ENCODE measurements around the gene CCM2L. TPM values are rescaled to one million over a fixed set of nuclear protein-coding genes. Genes with fewer than 3 reads are reported as not detected.

CCM2L gene
- total and polyA plus RNA-seq, 2 of the 8 experiments (the other 6 are each of a cell fraction or from before 2014, with no cell fraction given): 5.5 to 15.8 TPM

DNA sequence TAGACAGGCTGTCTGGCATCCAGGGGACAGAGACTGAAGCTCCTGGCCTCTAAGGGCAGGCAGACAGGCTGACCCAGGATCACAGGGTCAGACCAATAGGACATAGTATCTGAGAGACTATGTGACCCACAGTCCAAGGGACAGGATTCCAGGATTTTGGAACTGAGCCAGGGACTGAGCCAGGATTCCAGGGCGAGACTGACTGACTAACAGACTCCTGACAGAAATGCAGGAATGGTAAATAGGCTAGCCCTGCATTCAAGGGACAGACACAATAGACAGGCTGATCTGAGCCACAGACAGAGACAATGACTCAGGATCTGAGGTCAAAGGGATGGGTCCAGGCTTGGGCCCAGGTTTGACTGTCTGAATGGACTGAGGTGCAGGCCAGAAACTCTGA lies 22.5 kb upstream of the CCM2L start:
- Histone ChIP-seq H4K8ac (ENCODE audit: extremely low read depth, insufficient read depth, low read length) (no peak overlapping the region), H3K27me3 (replicated peaks in 1 of 4; ENCODE audit: control insufficient read depth in 3 of 4, extremely low read depth in 1 of 4, insufficient read depth in 3 of 4, low read length in 3 of 4) (peaks cover 0 to 4% (median 4%) of the 10 kb centered on the region in 4 experiments; a peak in 3 of 7 replicates), H2BK12ac (ENCODE audit: low read depth, low read length) (no peak overlapping the region), H3K14ac (ENCODE audit: insufficient read length) (no peak overlapping the region), H3K27ac (ENCODE audit: low read depth, low read length) (no peak overlapping the region), H4K91ac (replicated peaks; ENCODE audit: insufficient read length, low read length) (no peak overlapping the region), H3K4me1 (replicated peaks in 1 of 4; ENCODE audit: control insufficient read depth in 3 of 4, insufficient read depth in 4 of 4, low read length in 3 of 4) (peaks cover 0 to 3% (median 1%) of the 10 kb centered on the region in 4 experiments; a peak in 2 of 7 replicates), H2BK120ac (replicated peaks; ENCODE audit: low read depth, low read length) (no peak overlapping the region), H2BK20ac (ENCODE audit: low read length) (no peak overlapping the region), H3K23me2 (ENCODE audit: low read depth, low read length) (peaks cover 4% of the 10 kb centered on the region; the same call in 1 of the 2 replicates), H4K5ac (ENCODE audit: insufficient read length, low read depth, low read length) (no peak overlapping the region), H3K9ac (replicated peaks in 1 of 4; ENCODE audit: extremely low read depth in 1 of 4, low read depth in 3 of 4, low read length in 3 of 4) (no peak overlapping the region; a peak in 1 of 7 replicates), H2BK5ac (ENCODE audit: low read depth, low read length) (no peak overlapping the region), H3K4ac (replicated peaks; ENCODE audit: insufficient read length, low read depth, low read length) (no peak overlapping the region), H2AFZ (ENCODE audit: low read length) (no peak overlapping the region), H3K4me3 (ENCODE audit: extremely low read depth in 1 of 4, insufficient read depth in 2 of 4, low read depth in 3 of 4, low read length in 4 of 4) (no peak overlapping the region), H3K56ac (replicated peaks; ENCODE audit: insufficient read length, low read depth, low read length) (no peak overlapping the region), H3K79me2 (ENCODE audit: control insufficient read depth in 1 of 2, insufficient read depth in 2 of 2, low read length in 2 of 2) (no peaks in the 10 kb centered on the region), H3K23ac (ENCODE audit: insufficient read length) (no peak overlapping the region), H3K4me2 (ENCODE audit: insufficient read depth in 1 of 2, low read depth in 2 of 2, low read length in 2 of 2) (no peak overlapping the region), H2AK5ac (ENCODE audit: low read depth, low read length) (no peak overlapping the region), H4K20me1 (replicated peaks in 1 of 2; ENCODE audit: control insufficient read depth in 1 of 2, insufficient read depth in 2 of 2, low read length in 2 of 2) (peaks cover 0 to 1% of the 10 kb centered on the region in 2 experiments), H3K18ac (ENCODE audit: extremely low read depth, low read length) (no peak overlapping the region), H2BK15ac (ENCODE audit: low read length) (no peak overlapping the region), H3K9me3 (ENCODE audit: insufficient read depth in 2 of 2, low read depth in 1 of 2, low read length in 1 of 2) (no peaks in the 10 kb centered on the region), H3K79me1 (ENCODE audit: low read depth, low read length) (no peaks in the 10 kb centered on the region), H3K36me3 (ENCODE audit: control insufficient read depth in 2 of 4, insufficient read depth in 4 of 4, low read length in 3 of 4) (no peaks in the 10 kb centered on the region)
- FAIRE-seq: no peak
- no peak for DNase-seq (ENCODE audit: low read depth in 1 of 2, low spot score in 2 of 2)
- CTCF ChIA-PET (ENCODE audit: partially characterized antibody): interaction anchor here (1.0 to 1.9 kb wide), 3 partner anchors 11 to 44 kb away, joined by 3 to 5 read pairs (median 4); no protein-coding TSS in a partner anchor
- 76% methylated on average over 1 of the region's 1 CpG; no CpG with 5 or more reads in 1 of the 2 experiments for WGBS, 2 experiments (ENCODE audit: extremely low coverage in 1 of 2, insufficient coverage in 1 of 2, insufficient read length in 1 of 2, insufficient replicate concordance in 2 of 2, low coverage in 1 of 2, low lambda C conversion rate in 2 of 2, missing lambda C conversion rate in 1 of 2)
- TF ChIP-seq CBX8 (IDR thresholded peaks at IDR 0.05; ENCODE audit: borderline replicate concordance, low read depth, low read length): no peak
- TF ChIP-seq RNF2 (IDR thresholded peaks at IDR 0.05; ENCODE audit: borderline replicate concordance, low read depth, low read length, missing control alignments, poor library complexity, severe bottlenecking): no peak
- TF ChIP-seq, protein P1, sequence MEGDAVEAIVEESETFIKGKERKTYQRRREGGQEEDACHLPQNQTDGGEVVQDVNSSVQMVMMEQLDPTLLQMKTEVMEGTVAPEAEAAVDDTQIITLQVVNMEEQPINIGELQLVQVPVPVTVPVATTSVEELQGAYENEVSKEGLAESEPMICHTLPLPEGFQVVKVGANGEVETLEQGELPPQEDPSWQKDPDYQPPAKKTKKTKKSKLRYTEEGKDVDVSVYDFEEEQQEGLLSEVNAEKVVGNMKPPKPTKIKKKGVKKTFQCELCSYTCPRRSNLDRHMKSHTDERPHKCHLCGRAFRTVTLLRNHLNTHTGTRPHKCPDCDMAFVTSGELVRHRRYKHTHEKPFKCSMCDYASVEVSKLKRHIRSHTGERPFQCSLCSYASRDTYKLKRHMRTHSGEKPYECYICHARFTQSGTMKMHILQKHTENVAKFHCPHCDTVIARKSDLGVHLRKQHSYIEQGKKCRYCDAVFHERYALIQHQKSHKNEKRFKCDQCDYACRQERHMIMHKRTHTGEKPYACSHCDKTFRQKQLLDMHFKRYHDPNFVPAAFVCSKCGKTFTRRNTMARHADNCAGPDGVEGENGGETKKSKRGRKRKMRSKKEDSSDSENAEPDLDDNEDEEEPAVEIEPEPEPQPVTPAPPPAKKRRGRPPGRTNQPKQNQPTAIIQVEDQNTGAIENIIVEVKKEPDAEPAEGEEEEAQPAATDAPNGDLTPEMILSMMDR (IDR thresholded peaks at IDR 0.05; ENCODE audit: control extremely low read depth in 1 of 3, insufficient read depth in 1 of 3, low read depth in 1 of 3, low read length in 3 of 3): no peak
- no peak for TF ChIP-seq EZH2 (IDR thresholded peaks at IDR 0.05; ENCODE audit: low read depth, low read length, severe bottlenecking)
- no peak for TF ChIP-seq RXRA (IDR thresholded peaks at IDR 0.05; ENCODE audit: insufficient read depth, low read depth, low read length)
- TF ChIP-seq GABPA (IDR thresholded peaks at IDR 0.05; ENCODE audit: borderline replicate concordance, insufficient read depth, low read length): no peak
- TF ChIP-seq RFX5 (IDR thresholded peaks at IDR 0.05; ENCODE audit: borderline replicate concordance, low read depth, low read length): no peak
- POLR2A ChIA-PET (ENCODE audit: partially characterized antibody): interaction anchor here (0.8 kb wide), 1 partner anchor 20 kb away, joined by 3 read pairs; the partner anchor contains the start of gene XKR7
